Middle frontal gyrus (tissue), 1 donor: ENCODE results near the gene PITPNM3.
A peak's percentile ranks its signal among the peaks of the same experiment; 100 is the strongest.

Experiments used
- DNase-seq: peaks from one replicate; pipeline ENCODE4 v3.0.0-alpha.2; 2015; ENCODE audit warnings: low spot score; ENCODE audit errors: extremely low spot score

Gene PITPNM3

GRCh38 chr17:6444571-6445335, 111.6 kb downstream of the PITPNM3 start:
- DNase-seq = no peak

GRCh38 chr17:6443692-6444570, 112.4 kb downstream of the PITPNM3 start, which contains the start of gene PIMREG:
Gene PIMREG (plus strand): TSS chr17:6444455. CDS start chr17:6445111, 656 bp downstream.
- peak; percentile 81 for DNase-seq

GRCh38 chr17:6442775-6443174, 113.6 kb downstream of the PITPNM3 start:
- DNase-seq = no peak

- DNase-seq = no peak
These were observed 116.4 kb downstream of the PITPNM3 start for GRCh38 chr17:6439951-6440350.

GRCh38 chr17:6437956-6438355, 118.4 kb downstream of the PITPNM3 start:
- no peak for DNase-seq

- DNase-seq = no peak
These were observed 118.9 kb downstream of the PITPNM3 start for GRCh38 chr17:6437466-6437865.

- DNase-seq = peak; percentile 13
These were observed 120.4 kb downstream of the PITPNM3 start for GRCh38 chr17:6435968-6436367.

GRCh38 chr17:6435051-6435450, 121.3 kb downstream of the PITPNM3 start, which contains the start of gene AIPL1:
Gene AIPL1 (minus strand): TSS chr17:6435121. CDS start chr17:6435104, 17 bp downstream.
- no peak for DNase-seq

- DNase-seq = no peak
These were observed 125.6 kb downstream of the PITPNM3 start for GRCh38 chr17:6430769-6431168.

GRCh38 chr17:6429266-6429665, 127.1 kb downstream of the PITPNM3 start:
- DNase-seq = no peak

GRCh38 chr17:6428207-6428965, 128.0 kb downstream of the PITPNM3 start:
- no peak for DNase-seq

GRCh38 chr17:6427279-6427781, 129.0 kb downstream of the PITPNM3 start:
- no peak for DNase-seq

- DNase-seq = no peak
These were observed 129.8 kb downstream of the PITPNM3 start for GRCh38 chr17:6426356-6427101.

GRCh38 chr17:6425407-6425806, 130.9 kb downstream of the PITPNM3 start:
- no peak for DNase-seq

GRCh38 chr17:6423931-6424330, 132.4 kb downstream of the PITPNM3 start:
- no peak for DNase-seq

- DNase-seq = no peak
These were observed 133.6 kb downstream of the PITPNM3 start for GRCh38 chr17:6422654-6423241.

- DNase-seq = peak; percentile 67
These were observed 134.4 kb downstream of the PITPNM3 start for GRCh38 chr17:6421700-6422604.

GRCh38 chr17:6420173-6420641, 136.1 kb downstream of the PITPNM3 start:
- DNase-seq = no peak

GRCh38 chr17:6415616-6416015, 140.7 kb downstream of the PITPNM3 start:
- DNase-seq = no peak
